Peyer's patch (tissue), 4 donors: ENCODE measurements around the gene RHBDD1.

Experiments
- POLR2A ChIP-seq, 2 donors: fragments of 450-650 bp; IDR thresholded peaks; one replicate each; pipeline ENCODE4 v1.5.1; 2017; ENCODE audit warnings: antibody characterized with exemption in 2 of 2, mild to moderate bottlenecking in 2 of 2, moderate library complexity in 2 of 2
- TF ChIP-seq, protein P1 (sequence below), 6 experiments: fragments of 450-650 bp in 4 of 6; fragments of 200-600 bp in 2 of 6; sonication (generic) in 1 of 6; IDR thresholded peaks; one replicate each; pipeline ENCODE4 v1.5.1; 2017 to 2019; ENCODE audit warnings: antibody characterized with exemption in 6 of 6, mild to moderate bottlenecking in 3 of 6, moderate library complexity in 1 of 6

DNA sequence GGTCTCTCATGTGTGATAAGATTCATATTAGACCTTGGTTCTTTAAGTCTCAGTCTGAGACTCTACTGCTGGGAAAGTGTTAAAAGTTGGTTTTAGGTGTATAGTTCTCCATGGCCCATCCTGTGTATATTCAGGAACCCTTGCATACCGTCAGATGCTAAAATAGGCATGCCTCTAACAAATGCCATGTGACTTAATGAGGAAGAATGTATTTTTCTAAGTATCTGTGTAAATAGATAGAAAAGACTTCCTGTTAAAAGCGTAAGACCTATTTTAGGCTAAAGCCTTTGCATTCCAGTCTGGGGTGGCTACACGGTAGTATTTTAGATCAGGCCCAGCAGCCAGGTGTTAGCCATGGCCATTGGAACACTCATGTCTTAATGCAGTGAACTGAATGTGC is 73.3 kb downstream of the RHBDD1 start:
- TF ChIP-seq, protein P1, sequence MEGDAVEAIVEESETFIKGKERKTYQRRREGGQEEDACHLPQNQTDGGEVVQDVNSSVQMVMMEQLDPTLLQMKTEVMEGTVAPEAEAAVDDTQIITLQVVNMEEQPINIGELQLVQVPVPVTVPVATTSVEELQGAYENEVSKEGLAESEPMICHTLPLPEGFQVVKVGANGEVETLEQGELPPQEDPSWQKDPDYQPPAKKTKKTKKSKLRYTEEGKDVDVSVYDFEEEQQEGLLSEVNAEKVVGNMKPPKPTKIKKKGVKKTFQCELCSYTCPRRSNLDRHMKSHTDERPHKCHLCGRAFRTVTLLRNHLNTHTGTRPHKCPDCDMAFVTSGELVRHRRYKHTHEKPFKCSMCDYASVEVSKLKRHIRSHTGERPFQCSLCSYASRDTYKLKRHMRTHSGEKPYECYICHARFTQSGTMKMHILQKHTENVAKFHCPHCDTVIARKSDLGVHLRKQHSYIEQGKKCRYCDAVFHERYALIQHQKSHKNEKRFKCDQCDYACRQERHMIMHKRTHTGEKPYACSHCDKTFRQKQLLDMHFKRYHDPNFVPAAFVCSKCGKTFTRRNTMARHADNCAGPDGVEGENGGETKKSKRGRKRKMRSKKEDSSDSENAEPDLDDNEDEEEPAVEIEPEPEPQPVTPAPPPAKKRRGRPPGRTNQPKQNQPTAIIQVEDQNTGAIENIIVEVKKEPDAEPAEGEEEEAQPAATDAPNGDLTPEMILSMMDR (IDR thresholded peaks at IDR 0.05) = no peak
- TF ChIP-seq POLR2A (IDR thresholded peaks at IDR 0.05) = no peak
